DMS 273 (cell line): ENCODE results near the gene ANGPTL3.
"Not testable (repeated sequence)": the region's sequence is repeated elsewhere in the genome, so short reads cannot be mapped to it uniquely, and the experiment has no call there.

Experiments
- DNase-seq: peaks from one replicate; lab custom pipeline; 2025; ENCODE audit not compliant: unreplicated experiment; lab: John Stamatoyannopoulos, UW

Gene ANGPTL3

GRCh38 chr1:62597281-62597680 is at the start of gene ANGPTL3:
ANGPTL3 (plus strand) TSS chr1:62597520; CDS start chr1:62597567, 47 bp downstream.
- no peak for DNase-seq

GRCh38 chr1:62561306-62561705 is 36.0 kb upstream of the ANGPTL3 start:
- DNase-seq: no peak

- DNase-seq: not testable (repeated sequence)
Measured at GRCh38 chr1:62567182-62567581, 30.1 kb upstream of the ANGPTL3 start.

- not testable (repeated sequence) for DNase-seq
Measured at GRCh38 chr1:62567926-62568325, 29.4 kb upstream of the ANGPTL3 start.

GRCh38 chr1:62571517-62571916 is 25.8 kb upstream of the ANGPTL3 start:
- DNase-seq: not testable (repeated sequence)

- no peak for DNase-seq
Measured at GRCh38 chr1:62572476-62572875, 24.8 kb upstream of the ANGPTL3 start.

GRCh38 chr1:62573675-62574074 is 23.6 kb upstream of the ANGPTL3 start:
- no peak for DNase-seq

GRCh38 chr1:62585469-62586155 is 11.7 kb upstream of the ANGPTL3 start:
- DNase-seq: no peak

- no peak for DNase-seq
Measured at GRCh38 chr1:62588000-62588399, 9.3 kb upstream of the ANGPTL3 start.

- no peak for DNase-seq
Measured at GRCh38 chr1:62589321-62589720, 8.0 kb upstream of the ANGPTL3 start.

GRCh38 chr1:62590255-62590969 is 6.9 kb upstream of the ANGPTL3 start:
- no peak for DNase-seq

- DNase-seq: no peak
Measured at GRCh38 chr1:62590970-62591368, 6.4 kb upstream of the ANGPTL3 start.

GRCh38 chr1:62593825-62594394 is 3.4 kb upstream of the ANGPTL3 start:
- DNase-seq: no peak

GRCh38 chr1:62595647-62596046 is 1.7 kb upstream of the ANGPTL3 start:
- no peak for DNase-seq

GRCh38 chr1:62599044-62599443 is 1.7 kb downstream of the ANGPTL3 start:
- no peak for DNase-seq

- no peak for DNase-seq
Measured at GRCh38 chr1:62601457-62601856, 4.1 kb downstream of the ANGPTL3 start.

GRCh38 chr1:62608905-62609304 is 11.6 kb downstream of the ANGPTL3 start:
- DNase-seq: no peak

GRCh38 chr1:62610588-62610987 is 13.3 kb downstream of the ANGPTL3 start:
- not testable (repeated sequence) for DNase-seq

GRCh38 chr1:62612770-62613169 is 15.4 kb downstream of the ANGPTL3 start:
- no peak for DNase-seq

- no peak for DNase-seq
Measured at GRCh38 chr1:62613325-62613727, 16.0 kb downstream of the ANGPTL3 start.

- DNase-seq: no peak
Measured at GRCh38 chr1:62613890-62614289, 16.6 kb downstream of the ANGPTL3 start.

GRCh38 chr1:62621907-62622306 is 24.6 kb downstream of the ANGPTL3 start:
- peak; percentile 1 for DNase-seq
